Dermis microvascular lymphatic vessel endothelial cell (primary cell): ENCODE data around the gene GRAP2. TPM values are rescaled to one million over a fixed set of nuclear protein-coding genes. Genes with fewer than 3 reads are reported as not detected.
"Not testable (repeated sequence)": the region's sequence is repeated elsewhere in the genome, so short reads cannot be mapped to it uniquely, and the experiment has no call there.

Experiments
- DNase-seq, 2 donors: peaks; one replicate each; pipeline versions ENCODE4 v3.0.0 to v3.0.0-alpha.2; 2010; ENCODE audit warnings: low read depth in 2 of 2
- total RNA-seq: library from RNA; depleted of rRNA; stranded (reverse); fragments of >200 nt; gene quantifications from 2 replicates; pipeline ENCODE4 v1.2.1, GENCODE V29; 2014

The GRAP2 gene
- total RNA-seq, 1 donor from 2014 or later, result not detected

- DNase-seq, result not testable (repeated sequence)
These were observed 92.0 kb downstream of the GRAP2 start for GRCh38 chr22:39992894-39993293.

- DNase-seq, result peak in 1 of 2 donors; percentile 16
These were observed 93.2 kb downstream of the GRAP2 start for GRCh38 chr22:39994041-39994565.

DNA sequence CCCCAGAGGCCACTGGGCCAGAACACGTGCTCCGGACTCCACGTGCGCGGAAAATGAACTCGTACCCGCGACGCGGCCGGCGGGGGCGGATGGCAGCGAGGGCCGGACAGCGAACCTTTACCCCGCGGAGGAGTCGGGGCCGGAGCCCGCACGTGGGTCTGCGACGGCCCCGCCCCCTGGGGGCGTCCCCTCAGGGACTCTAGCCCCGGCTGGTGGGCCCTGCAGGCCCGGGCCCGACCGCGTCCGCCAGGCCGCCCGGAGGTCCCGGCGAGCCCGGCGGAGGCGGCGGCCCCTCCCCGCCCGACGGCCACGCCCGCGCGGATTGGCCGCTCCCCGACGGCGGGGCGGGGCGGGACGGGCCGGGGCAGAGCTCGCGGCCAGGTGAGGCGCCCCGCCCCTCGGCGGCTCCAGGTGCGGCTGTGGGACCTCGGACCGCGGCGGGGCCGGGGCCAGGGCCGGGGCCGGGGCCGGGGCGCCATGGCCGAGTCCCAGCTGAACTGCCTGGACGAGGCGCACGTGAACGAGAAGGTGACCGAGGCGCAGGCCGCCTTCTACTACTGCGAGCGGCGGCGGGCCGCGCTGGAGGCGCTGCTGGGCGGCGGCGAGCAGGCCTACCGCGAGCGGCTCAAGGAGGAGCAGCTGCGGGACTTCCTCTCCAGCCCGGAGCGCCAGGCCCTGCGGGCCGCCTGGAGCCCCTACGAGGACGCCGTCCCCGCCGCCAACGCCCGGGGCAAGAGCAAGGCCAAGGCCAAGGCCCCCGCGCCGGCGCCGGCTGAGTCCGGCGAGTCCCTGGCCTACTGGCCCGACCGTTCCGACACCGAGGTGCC is 93.9 kb downstream of the GRAP2 start, which contains the start of gene FAM83F:
FAM83F (plus strand) TSS at position 389 of the 827 bp plus-strand sequence; CDS start at position 478, 89 bp downstream.
- no peak for DNase-seq

DNA sequence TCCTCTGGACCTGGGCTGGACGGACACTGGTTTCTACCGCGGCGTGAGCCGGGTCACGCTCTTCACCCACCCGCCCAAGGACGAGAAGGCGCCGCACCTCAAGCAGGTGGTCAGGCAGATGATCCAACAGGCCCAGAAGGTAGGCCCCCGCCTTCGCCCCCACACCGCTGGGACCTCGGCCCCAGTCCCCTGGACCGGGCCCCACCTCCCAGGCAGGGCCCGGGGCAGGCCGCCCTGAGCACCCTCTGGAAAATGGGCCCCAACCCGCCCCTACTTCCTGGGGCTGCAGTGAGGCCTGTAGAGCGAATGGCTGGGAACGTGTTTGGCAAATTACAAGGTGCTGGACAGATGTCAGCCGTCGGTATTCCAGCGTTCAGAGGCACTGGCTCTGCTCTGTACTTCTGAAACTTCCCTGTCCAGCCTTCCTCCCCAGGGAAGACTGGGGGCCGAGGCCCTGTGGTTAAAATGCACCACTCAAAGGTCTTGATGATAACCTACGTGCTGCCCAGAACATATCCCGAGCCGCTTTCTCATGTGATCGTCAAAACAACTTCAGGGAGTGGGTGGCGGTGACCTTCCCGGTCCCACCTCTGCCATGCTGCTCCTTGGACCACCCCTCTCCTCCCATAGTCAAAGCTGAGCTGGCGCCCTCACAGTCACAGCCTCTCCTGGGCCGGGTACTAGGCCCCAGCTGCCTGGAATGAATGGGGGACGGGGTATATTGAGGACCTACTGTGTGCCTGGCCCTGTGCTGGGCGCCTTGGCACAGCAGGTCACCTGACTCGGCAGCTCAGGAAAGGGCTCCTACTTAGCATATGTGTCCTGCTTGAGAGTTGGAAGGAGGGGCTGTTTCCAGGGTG is 94.7 kb downstream of the GRAP2 start:
- DNase-seq, result no peak

- DNase-seq, result peak in 1 of 2 donors; percentile 13
These were observed 95.8 kb downstream of the GRAP2 start for GRCh38 chr22:39996732-39997131.

DNA sequence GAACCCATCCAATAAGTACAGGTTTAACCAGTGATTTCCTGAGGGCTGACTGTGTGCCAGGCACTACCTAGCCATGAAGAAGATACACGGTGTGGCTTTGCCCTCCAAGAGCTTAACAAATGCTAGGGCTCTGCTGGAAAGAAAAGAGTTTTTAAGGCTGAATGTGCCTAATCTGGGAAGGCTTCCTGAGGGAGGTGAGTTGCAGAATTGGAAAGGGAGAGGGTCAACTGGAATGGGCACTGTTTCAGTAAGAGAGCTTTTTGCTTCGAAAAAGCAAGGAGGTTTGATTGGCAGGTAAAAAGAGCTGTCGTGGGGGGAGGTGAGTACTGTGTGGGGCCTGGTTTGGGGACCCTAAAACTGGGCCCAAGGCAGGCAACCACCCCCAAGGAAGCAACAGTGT is 96.5 kb downstream of the GRAP2 start:
- no peak for DNase-seq

- peak in 1 of 2 donors; percentile 58 for DNase-seq
These were observed 97.2 kb downstream of the GRAP2 start for GRCh38 chr22:39997939-39998726.

DNA sequence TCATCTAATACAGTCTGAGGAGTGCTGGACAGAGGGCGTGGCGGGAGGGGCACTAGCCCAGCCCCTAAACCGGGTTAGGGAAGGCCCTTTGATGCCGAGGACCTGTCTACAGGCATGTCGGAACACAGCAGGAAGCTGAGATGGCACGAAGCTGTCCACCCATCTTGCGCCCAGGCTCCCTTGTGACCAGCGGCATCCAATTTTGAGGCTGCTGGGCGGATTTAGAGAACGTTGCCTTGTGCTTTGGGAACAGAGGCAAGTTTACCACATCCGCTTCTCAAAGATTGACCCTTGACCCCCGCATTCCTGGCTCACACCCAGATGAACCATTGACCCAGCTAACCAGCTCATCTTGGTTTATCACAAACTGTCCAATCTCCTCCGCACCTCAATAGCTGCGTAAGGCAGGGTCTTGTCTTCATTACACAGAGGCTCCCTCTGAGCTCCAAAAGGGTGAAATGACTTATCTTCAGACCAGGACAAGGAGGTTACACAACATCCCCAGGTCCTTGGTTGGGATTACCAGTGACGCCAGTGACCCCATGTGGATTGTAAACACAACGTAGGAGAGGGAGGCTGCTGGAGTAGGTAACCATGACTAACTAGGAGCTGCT is 98.4 kb downstream of the GRAP2 start:
- no peak for DNase-seq

DNA sequence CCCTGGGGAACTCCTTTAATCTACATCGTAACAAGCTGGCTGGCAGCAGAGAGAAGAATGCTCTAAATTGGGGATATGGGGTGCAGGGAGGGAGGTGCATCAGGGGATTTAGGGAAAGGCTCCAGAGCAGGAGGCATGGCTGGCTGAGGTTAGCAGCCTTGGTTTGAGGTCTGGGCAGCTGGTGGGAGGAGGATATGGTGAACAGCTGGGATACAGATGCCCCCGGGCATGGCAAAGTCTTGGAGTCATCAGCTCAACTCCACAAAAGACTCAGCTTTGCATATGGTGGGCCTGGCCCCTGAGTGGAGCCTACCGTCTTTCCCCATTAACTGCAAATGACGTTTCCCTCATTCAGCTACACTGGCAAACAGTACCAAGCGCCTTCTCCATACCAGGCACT is 99.3 kb downstream of the GRAP2 start:
- no peak for DNase-seq

- no peak for DNase-seq
These were observed 100.2 kb downstream of the GRAP2 start for GRCh38 chr22:40001106-40001505.

- no peak for DNase-seq
These were observed 101.1 kb downstream of the GRAP2 start for GRCh38 chr22:40001800-40002577.

DNA sequence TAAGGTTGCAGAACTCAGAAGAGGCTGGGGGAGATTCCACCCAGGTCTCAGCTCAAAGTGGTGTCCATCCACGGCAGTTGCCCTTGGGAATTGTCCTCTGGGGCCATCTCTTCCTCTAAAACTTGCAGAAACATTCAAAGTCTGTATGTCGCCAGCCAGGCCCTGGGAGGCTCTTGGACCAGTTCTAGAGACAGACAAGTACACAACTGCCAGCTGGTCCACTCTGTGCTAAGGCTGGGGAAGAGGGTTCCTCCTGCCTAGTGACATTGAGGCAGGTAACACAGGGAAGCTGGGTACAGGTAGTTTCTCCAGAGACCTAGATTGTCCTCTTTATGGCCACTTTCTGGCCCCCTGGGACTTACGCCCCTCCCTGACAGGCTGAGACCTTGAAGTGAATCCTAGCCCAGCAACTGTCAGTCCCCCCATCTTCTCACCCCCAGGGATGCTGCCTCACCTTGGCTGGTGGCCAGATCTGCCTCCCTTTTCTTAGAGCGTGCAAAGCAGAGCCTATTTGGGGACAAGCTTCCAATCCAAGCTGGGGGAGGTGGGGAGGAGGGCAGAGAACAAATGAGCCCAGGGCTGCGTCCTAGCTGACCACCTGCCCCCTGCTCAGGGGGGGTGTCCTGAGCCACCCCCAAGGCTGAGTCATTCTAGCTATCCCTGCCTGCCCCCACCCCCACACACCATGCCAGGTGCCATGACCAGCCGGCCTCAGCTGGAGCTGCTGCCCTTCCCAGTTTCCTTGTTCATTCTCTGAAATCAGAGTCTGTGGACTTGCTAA is 102.2 kb downstream of the GRAP2 start:
- DNase-seq, result no peak

DNA sequence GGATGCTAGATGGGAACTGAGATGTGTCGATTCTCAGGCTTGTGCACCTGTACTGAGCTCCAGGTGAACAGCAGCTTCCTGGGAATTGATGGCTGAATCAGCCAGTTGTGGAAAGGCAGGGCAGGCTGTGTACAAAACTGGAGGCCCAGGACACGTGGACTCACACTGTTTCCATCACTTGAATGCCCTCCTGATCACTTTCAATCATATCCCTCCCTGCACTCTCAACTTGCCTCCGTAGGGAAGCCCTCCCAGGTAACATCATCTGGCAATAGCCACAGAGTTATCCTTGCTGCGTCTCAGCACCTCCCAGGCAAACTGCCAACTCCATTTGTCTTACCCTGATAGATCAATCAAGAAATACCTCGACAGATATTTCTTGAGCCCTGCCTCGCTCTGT is 104.0 kb downstream of the GRAP2 start:
- DNase-seq, result no peak

DNA sequence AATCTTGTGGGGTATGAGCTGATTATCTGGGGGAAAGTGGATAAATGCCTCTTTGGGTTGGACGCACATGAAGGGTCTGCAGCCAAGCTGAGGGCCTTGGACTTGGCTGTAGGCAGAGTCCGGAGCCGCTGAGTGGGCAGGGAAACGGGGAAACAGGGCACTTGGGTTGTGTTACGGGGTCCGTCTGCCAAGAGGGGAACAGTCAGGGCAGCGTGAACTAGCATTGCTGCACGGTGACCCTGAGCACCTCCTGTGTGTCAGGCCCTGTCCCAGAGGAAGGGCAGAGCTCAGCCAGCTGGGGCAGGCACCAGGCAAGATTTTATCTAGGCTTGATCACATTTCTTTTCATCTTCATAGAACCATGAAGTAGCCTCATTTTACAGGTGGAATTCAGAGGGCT is 105.8 kb downstream of the GRAP2 start:
- DNase-seq, result no peak

- no peak for DNase-seq
These were observed 107.2 kb downstream of the GRAP2 start for GRCh38 chr22:40007853-40008710.

DNA sequence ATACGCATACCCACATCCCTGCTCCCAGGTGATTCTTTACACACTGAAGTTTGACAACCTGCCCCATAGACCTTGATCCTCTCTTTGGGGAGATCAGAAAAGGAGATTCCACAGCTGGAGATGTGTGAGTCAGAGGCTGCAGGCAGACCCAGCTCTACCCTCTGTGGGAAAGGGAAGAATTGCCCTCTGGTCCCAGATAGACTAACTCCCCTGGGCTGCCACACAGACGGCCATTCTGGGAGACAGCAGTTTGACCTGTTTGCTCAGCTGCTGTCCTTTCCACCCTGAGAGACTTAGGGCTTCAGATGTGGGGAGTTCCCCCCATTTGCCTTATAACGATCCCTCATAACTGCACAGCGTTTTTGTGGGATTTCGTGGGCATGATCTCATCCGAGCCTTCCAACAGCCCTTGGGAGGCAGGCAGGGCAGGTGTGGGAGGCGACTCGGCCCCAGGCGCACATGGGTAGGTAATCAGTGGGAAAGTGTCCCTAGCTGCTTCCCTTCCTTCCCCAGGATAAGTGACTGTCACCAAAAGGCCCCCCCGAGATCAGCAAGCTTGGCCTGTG is 107.9 kb downstream of the GRAP2 start:
- DNase-seq, result no peak

- no peak for DNase-seq
These were observed 108.4 kb downstream of the GRAP2 start for GRCh38 chr22:40009292-40009774.
